T-cell (primary cell): ENCODE measurements around the gene CDKN2C. TPM values are rescaled to one million over a fixed set of nuclear protein-coding genes. Genes with fewer than 3 reads are reported as not detected.

Experiments
- ATAC-seq, 4 experiments: fragments of 200-7000 bp in 3 of 4; fragments of 150-1000 bp in 1 of 4; cut with Tn5 transposase; replicated peaks in 1 of 4; 1 replicate in 3 of 4; 2 replicates in 1 of 4; pipeline ENCODE4 v1.10.0; 2021; ENCODE audit warnings: moderate library complexity in 3 of 4, mild to moderate bottlenecking in 2 of 4, moderate number of reproducible peaks in 1 of 4
- CTCF ChIA-PET, 2 donors: fragments of 300-600 bp; sonication (Branson Sonifier 250); formaldehyde crosslinking; loops; one replicate each; lab custom pipeline; 2022; ENCODE audit warnings: antibody characterized with exemption in 2 of 2; lab: Charles Lee
- POLR2A ChIA-PET, 2 donors: fragments of 300-600 bp; sonication (Branson Sonifier 250); formaldehyde crosslinking; loops; one replicate each; lab custom pipeline; 2022; ENCODE audit warnings: antibody characterized with exemption in 2 of 2; lab: Charles Lee
- DNase-seq, 35 experiments: peaks; one replicate each; pipeline versions ENCODE4 v3.0.0 to v3.0.0-alpha.2; 2013 to 2023
- H3K27ac ChIP-seq: one replicate; pipeline ENCODE4 v1.5.1; 2013; ENCODE audit warnings: low read length
- H3K27me3 ChIP-seq, 2 experiments: replicated peaks in 1 of 2; 1 replicate in 1 of 2; 2 replicates in 1 of 2; pipeline versions ENCODE4 v1.6.1 to v1.7.0; 2013; ENCODE audit warnings: low read length in 1 of 2, mixed read lengths in 1 of 2; ENCODE audit not compliant: control insufficient read depth in 2 of 2, insufficient read depth in 2 of 2; ENCODE audit errors: extremely low read depth in 1 of 2
- H3K36me3 ChIP-seq, 2 donors: 1 replicate in 1 of 2; 2 replicates in 1 of 2; pipeline versions ENCODE4 v1.6.1 to v1.7.0; 2013; ENCODE audit warnings: low read length in 1 of 2; ENCODE audit not compliant: control insufficient read depth in 2 of 2, insufficient read depth in 1 of 2; ENCODE audit errors: extremely low read depth in 1 of 2
- H3K4me1 ChIP-seq, 2 experiments: 1 replicate in 1 of 2; 2 replicates in 1 of 2; pipeline versions ENCODE4 v1.6.1 to v1.7.0; 2013; ENCODE audit warnings: low read length in 2 of 2, mixed read lengths in 1 of 2; ENCODE audit not compliant: insufficient read depth in 2 of 2, control insufficient read depth in 1 of 2; ENCODE audit errors: extremely low read depth in 1 of 2
- H3K4me3 ChIP-seq, 2 donors: 1 replicate in 1 of 2; 2 replicates in 1 of 2; pipeline versions ENCODE4 v1.5.1 to v1.7.0; 2013; ENCODE audit warnings: mild to moderate bottlenecking in 2 of 2, low read length in 1 of 2, moderate library complexity in 1 of 2; ENCODE audit not compliant: control insufficient read depth in 1 of 2; ENCODE audit errors: extremely low read depth in 1 of 2
- H3K9me3 ChIP-seq: 2 replicates; pipeline ENCODE4 v1.7.0; 2013
- H3K27ac Mint-ChIP-seq, 2 donors: one replicate each; pipeline ENCODE4 v1.8.0; 2020 to 2021; ENCODE audit warnings: mild to moderate bottlenecking in 2 of 2, mixed read lengths in 2 of 2
- H3K27me3 Mint-ChIP-seq, 2 donors: one replicate each; pipeline ENCODE4 v1.8.0; 2021 to 2022; ENCODE audit warnings: mixed read lengths in 2 of 2
- H3K36me3 Mint-ChIP-seq: one replicate; pipeline ENCODE4 v1.8.0; 2021; ENCODE audit warnings: mixed read lengths
- H3K4me1 Mint-ChIP-seq, 3 donors: one replicate each; pipeline ENCODE4 v1.8.0; 2020 to 2022; ENCODE audit warnings: mixed read lengths in 3 of 3, mild to moderate bottlenecking in 1 of 3
- H3K4me3 Mint-ChIP-seq, 3 donors: one replicate each; pipeline ENCODE4 v1.8.0; 2020 to 2022; ENCODE audit warnings: mild to moderate bottlenecking in 3 of 3, mixed read lengths in 3 of 3, moderate library complexity in 3 of 3
- H3K9me3 Mint-ChIP-seq, 3 donors: one replicate each; pipeline ENCODE4 v1.8.0; 2020 to 2022; ENCODE audit warnings: mixed read lengths in 3 of 3
- WGBS: methylation state at CpG from one replicate; pipeline ENCODE4 v1.1.5; 2013; ENCODE audit warnings: missing lambda C conversion rate; ENCODE audit not compliant: insufficient coverage; 5-methylcytosine and 5-hydroxymethylcytosine counted together
- total RNA-seq, 35 experiments: library from RNA in 6 of 35; stranded (reverse) in 6 of 35; fragments of 120-200 nt in 1 of 35; gene quantifications; one replicate each; pipeline versions ENCODE4 v1.2.1 to v1.2.4 and lab custom pipeline; 2013 to 2026

Gene CDKN2C
- total RNA-seq, 5 donors from 2014 or later (not counting 1 experiment from before 2014, with no cell fraction given) = 3.2 to 7.1 (median 5.0) TPM

- Mint-ChIP-seq H3K36me3 (no peaks in the 10 kb centered on the region), H3K4me3 (peak overlapping the region; percentile 96 to 98 (median 98)), H3K4me1 (peaks cover 25 to 31% (median 27%) of the 10 kb centered on the region in 3 donors), H3K9me3 (no peaks in the 10 kb centered on the region), H3K27me3 (no peaks in the 10 kb centered on the region), H3K27ac (peak overlapping the region; percentile 87 to 91)
- H3K9me3 ChIP-seq = no peaks in the 10 kb centered on the region
- DNase-seq (no peak), ATAC-seq (no peak)
- H3K27ac ChIP-seq = peak overlapping the region; percentile 60
- peak overlapping the region; percentile 98 to 100 for H3K4me3 ChIP-seq
- peaks cover 8 to 13% of the 10 kb centered on the region in 2 experiments for H3K4me1 ChIP-seq
- POLR2A ChIA-PET = no interaction called here
- no peaks in the 10 kb centered on the region for H3K36me3 ChIP-seq
- CTCF ChIA-PET = interaction anchor here in 1 of 2 donors (3.6 kb wide), 1 partner anchor 38 kb away, joined by 26 read pairs; no protein-coding TSS in a partner anchor
- 20% methylated on average over 13 of the region's 17 CpGs for WGBS
- H3K27me3 ChIP-seq = no peaks in the 10 kb centered on the region
Observed at GRCh38 chr1:50967416-50968157, 2.5 kb upstream of the CDKN2C start.

- POLR2A ChIA-PET = interaction anchor here in 1 of 2 donors (0.6 to 3.1 kb wide), 3 partner anchors 8 to 10 kb away, joined by 3 to 23 read pairs (median 4); partner anchors contain the start of gene FAF1
- peaks cover 8 to 13% of the 10 kb centered on the region in 2 experiments for H3K4me1 ChIP-seq
- ATAC-seq (peak; percentile 83 to 90 (median 87)), DNase-seq (peak; percentile 64 to 91 (median 74))
- no peaks in the 10 kb centered on the region for H3K27me3 ChIP-seq
- Mint-ChIP-seq H3K4me1 (peaks cover 25 to 31% (median 27%) of the 10 kb centered on the region in 3 donors), H3K36me3 (no peaks in the 10 kb centered on the region), H3K9me3 (no peaks in the 10 kb centered on the region), H3K27ac (peak overlapping the region; percentile 87 to 91), H3K27me3 (no peaks in the 10 kb centered on the region), H3K4me3 (peak overlapping the region; percentile 96 to 98 (median 98))
- CTCF ChIA-PET = interaction anchor here (0.5 to 3.6 kb wide), 6 partner anchors 8 to 1667 kb away, joined by 3 to 26 read pairs (median 12); partner anchors contain the start of gene FAF1 (in 2 of the 2)
- peak overlapping the region; percentile 98 to 100 for H3K4me3 ChIP-seq
- no peaks in the 10 kb centered on the region for H3K9me3 ChIP-seq
- no peaks in the 10 kb centered on the region for H3K36me3 ChIP-seq
- peak overlapping the region; percentile 89 for H3K27ac ChIP-seq
- WGBS = under 1% methylated on average over 66 of the region's 70 CpGs
Observed at GRCh38 chr1:50968158-50968820, 1.8 kb upstream of the CDKN2C start.

GRCh38 chr1:50968821-50969610 lies 1.0 kb upstream of the CDKN2C start:
- Histone ChIP-seq H3K4me3 (peak overlapping the region; percentile 98 to 100), H3K27ac (peak overlapping the region; percentile 89), H3K36me3 (no peaks in the 10 kb centered on the region), H3K4me1 (peaks cover 8 to 13% of the 10 kb centered on the region in 2 experiments), H3K27me3 (peaks cover 0 to 2% of the 10 kb centered on the region in 2 experiments), H3K9me3 (no peaks in the 10 kb centered on the region)
- H3K4me1 Mint-ChIP-seq = peaks cover 25 to 31% (median 29%) of the 10 kb centered on the region in 3 donors
- CTCF ChIA-PET = interaction anchor here (0.5 to 3.6 kb wide), 7 partner anchors 8 to 1667 kb away, joined by 3 to 26 read pairs (median 5); partner anchors contain the start of gene FAF1 (in 2 of the 2)
- H3K27ac Mint-ChIP-seq = peak overlapping the region; percentile 87 to 94
- ATAC-seq (peak; percentile 9 to 25 (median 16)), DNase-seq (peak in 22 of 35 experiments; percentile 15 to 74 (median 30))
- H3K36me3 Mint-ChIP-seq = no peaks in the 10 kb centered on the region
- WGBS = under 1% methylated on average over 64 of the region's 65 CpGs
- POLR2A ChIA-PET = interaction anchor here in 1 of 2 donors (0.6 to 3.1 kb wide), 3 partner anchors 9 to 10 kb away, joined by 3 to 23 read pairs (median 4); partner anchors contain the start of gene FAF1
- H3K27me3 Mint-ChIP-seq = peaks cover 0 to 5% of the 10 kb centered on the region in 2 donors
- H3K9me3 Mint-ChIP-seq = no peaks in the 10 kb centered on the region
- H3K4me3 Mint-ChIP-seq = peak overlapping the region; percentile 96 to 98 (median 98)

- Mint-ChIP-seq H3K27ac (peak overlapping the region; percentile 86 to 94), H3K4me1 (peaks cover 25 to 33% (median 31%) of the 10 kb centered on the region in 3 donors), H3K36me3 (no peaks in the 10 kb centered on the region), H3K27me3 (peaks cover 0 to 13% of the 10 kb centered on the region in 2 donors), H3K9me3 (no peaks in the 10 kb centered on the region), H3K4me3 (peak overlapping the region; percentile 96 to 98 (median 96))
- DNase-seq = no peak
- no peak for ATAC-seq
- POLR2A ChIA-PET = interaction anchor here (0.6 to 3.1 kb wide), 3 partner anchors 9 to 10 kb away, joined by 5 to 23 read pairs (median 7); partner anchors contain the start of gene FAF1 (in 2 of the 2)
- peak overlapping the region; percentile 75 for H3K27ac ChIP-seq
- CTCF ChIA-PET = interaction anchor here (0.6 to 3.6 kb wide), 5 partner anchors 8 to 1047 kb away, joined by 4 to 26 read pairs (median 18); partner anchors contain the start of gene FAF1 (in 2 of the 2)
- peaks cover 0 to 3% of the 10 kb centered on the region in 2 experiments for H3K27me3 ChIP-seq
- H3K4me3 ChIP-seq = peak overlapping the region; percentile 98 to 100
- H3K4me1 ChIP-seq = peaks cover 8 to 13% of the 10 kb centered on the region in 2 experiments
- no CpG with 5 or more reads among the region's 6 CpGs for WGBS
- no peaks in the 10 kb centered on the region for H3K36me3 ChIP-seq
- H3K9me3 ChIP-seq = no peaks in the 10 kb centered on the region
Observed at GRCh38 chr1:50970509-50970887, 453 bp downstream of the CDKN2C start.

GRCh38 chr1:50970931-50971582 lies 1.0 kb downstream of the CDKN2C start:
- Mint-ChIP-seq H3K4me1 (peaks cover 26 to 34% (median 33%) of the 10 kb centered on the region in 3 donors), H3K4me3 (peak overlapping the region; percentile 96 to 98 (median 96)), H3K9me3 (no peaks in the 10 kb centered on the region), H3K27me3 (peaks cover 0 to 13% of the 10 kb centered on the region in 2 donors), H3K36me3 (no peaks in the 10 kb centered on the region), H3K27ac (peak overlapping the region; percentile 86 to 94)
- peak overlapping the region; percentile 75 for H3K27ac ChIP-seq
- DNase-seq = no peak
- no peaks in the 10 kb centered on the region for H3K9me3 ChIP-seq
- ChIA-PET CTCF (interaction anchor here (0.6 to 3.6 kb wide), 4 partner anchors 7 to 1046 kb away, joined by 4 to 26 read pairs (median 18); partner anchors contain the start of gene FAF1 (in 1 of the 2)), POLR2A (interaction anchor here (2.1 to 3.1 kb wide), 2 partner anchors 11 kb away, joined by 7 to 23 read pairs; partner anchors contain the start of gene FAF1 (in 2 of the 2))
- H3K27me3 ChIP-seq = peaks cover 0 to 3% of the 10 kb centered on the region in 2 experiments
- H3K4me1 ChIP-seq = peaks cover 8 to 14% of the 10 kb centered on the region in 2 experiments
- peak overlapping the region; percentile 11 to 98 for H3K4me3 ChIP-seq
- no peak for ATAC-seq
- 71% methylated on average over 2 of the region's 7 CpGs for WGBS
- H3K36me3 ChIP-seq = no peaks in the 10 kb centered on the region
